Cerebellar nuclear complex (tissue), 1 donor: ENCODE data around the gene CTXN1.
"Not testable (repeated sequence)": the region's sequence is repeated elsewhere in the genome, so short reads cannot be mapped to it uniquely, and the experiment has no call there.

Source experiments
- DNase-seq, 2 experiments: peaks; one replicate each; lab custom pipeline; 2025; lab: John Stamatoyannopoulos, UW

CTXN1 gene

DNA sequence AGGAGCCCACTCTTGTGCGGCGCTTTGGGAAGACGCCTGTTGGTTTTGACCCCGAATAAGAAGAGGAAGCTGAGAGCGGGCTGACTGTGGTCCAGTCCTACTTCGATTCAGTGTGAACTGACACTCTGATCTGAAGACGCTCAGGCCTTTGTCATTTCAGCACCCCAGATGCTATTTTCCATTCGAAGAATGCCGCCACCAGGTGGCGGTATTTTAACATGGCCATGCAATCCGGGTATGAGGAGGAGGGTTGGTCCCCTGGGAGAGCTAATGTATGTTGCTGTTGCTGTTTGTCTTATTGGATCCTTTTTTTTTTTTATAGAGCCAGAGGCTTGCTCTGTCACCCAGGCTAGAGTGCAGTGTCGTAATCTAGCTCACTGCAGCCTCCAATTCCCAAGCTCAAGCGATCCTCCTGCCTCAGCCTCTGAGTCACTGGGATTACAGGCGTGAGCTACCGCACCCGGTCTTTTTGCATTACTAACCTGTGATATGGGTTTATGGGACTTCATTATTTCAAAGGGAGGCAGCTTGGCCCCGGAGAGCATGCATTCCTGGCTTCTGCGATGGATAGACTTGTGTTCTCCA, 18.3 kb upstream of the CTXN1 start:
- DNase-seq = peak in 1 of 2 experiments; percentile 65

DNA sequence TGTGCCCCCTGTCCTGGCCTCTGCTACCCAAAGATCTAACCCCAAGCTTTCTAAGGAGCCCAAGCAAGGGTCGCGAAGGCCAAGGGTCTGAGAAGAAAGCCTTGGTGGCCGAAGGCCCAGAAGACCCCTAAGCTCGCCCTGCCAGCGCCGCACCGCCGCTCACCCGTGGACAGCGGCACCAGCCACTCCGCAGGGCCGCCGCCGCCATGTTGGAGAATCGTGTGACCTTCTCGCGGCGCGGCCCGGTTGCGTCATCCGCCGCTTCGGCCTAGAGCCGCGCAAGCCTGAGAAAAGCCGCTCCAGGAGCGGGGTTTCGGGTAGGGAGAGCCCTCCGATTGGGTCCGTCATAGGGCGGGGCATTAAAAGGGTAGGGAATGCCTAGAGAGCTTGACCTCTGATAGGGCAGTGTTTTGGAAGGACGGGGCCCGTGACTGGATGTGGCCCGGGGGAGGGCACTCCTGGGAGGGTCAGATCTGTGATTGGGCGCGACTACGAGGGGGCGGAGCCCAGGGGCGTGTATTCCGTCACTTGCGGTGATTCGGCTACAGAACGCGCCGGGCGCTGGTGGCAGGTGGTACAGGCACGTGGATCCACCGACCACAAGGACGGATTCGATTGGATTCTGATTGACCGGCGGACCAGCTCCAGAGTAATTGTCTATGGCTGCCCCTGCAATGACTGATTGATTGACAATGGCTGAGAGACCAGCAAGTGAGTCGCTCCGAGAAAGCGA, 17.7 kb upstream of the CTXN1 start, which contains the start of gene TIMM44:
Gene TIMM44, minus strand, starts transcription at position 223 of the 733 bp plus-strand sequence. Its CDS starts 15 bp downstream, at position 208.
- DNase-seq = peak; percentile 99 to 100

- DNase-seq = no peak
Observed at GRCh38 chr19:7942981-7943443, 17.1 kb upstream of the CTXN1 start.

DNA sequence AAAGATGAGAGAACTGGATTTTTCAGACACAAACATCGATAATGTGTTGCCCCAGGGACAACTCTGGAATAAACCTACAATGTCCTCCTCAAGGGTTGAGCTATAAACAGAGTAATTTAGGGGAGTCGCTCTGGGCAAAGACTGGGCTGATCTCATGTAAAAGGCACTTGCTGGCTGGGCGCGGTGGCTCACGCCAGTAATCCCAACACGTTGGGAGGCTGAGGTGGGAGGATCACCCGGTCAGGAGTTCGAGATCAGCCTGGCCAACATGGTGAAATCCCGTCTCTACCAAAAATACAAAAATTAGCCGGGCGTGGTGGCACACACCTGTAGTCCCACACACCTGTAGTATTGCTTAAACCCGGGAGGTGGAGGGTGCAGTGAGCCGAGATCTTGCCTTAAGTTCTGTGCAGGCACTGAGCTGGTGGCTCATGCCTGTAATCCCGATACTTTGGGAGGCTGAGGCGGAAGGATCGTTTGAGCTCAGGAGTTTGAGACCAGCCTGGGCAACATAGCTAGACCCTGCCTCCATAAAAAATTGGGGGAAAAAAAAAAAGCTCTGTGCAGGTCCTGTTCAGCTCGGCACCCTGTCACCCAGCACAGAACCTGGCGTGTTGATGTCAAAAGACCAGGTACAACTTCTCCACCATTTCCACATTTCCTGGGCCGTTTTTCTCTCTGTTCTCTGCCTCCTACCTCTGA, 16.1 kb upstream of the CTXN1 start:
- DNase-seq = no peak

DNA sequence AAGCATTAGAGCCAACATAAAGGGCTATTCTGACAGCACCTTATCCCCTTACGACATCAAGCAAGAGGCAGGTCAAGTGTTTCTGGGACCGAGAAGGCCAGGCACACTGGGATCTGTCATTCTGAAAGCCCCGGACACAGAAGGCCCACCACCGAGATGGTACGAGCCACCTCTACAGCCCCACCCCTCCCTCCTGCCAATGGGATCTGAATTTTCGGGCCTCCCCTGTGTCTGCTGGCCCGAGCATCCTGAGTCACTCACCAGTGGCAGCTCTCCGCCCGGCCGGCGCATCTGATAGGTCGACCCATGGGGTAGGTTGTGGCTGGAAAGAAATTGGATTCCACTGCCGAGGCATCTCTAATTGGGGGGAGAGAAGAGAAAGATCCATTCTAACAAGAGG, 14.9 kb upstream of the CTXN1 start:
- no peak for DNase-seq

DNA sequence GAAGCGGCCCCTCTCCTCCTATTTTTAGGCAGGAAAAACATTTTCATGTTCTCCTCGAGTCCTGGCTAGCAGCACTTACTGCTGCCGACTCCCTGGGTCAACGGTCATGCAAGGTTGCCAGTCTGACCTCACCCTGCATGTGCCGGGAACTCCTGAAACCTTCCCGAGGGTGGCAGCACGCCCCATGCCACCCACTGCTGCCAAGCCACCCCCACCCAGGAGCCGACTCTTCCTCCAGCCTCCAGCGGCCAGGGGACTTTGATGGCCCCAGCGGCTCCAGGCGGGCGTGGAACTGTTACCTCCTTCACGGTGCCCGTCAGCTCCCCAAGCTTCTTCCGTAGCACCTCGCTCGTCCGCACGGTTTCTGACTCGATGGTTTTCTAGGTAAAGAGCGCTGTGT, 8.8 kb upstream of the CTXN1 start:
- DNase-seq = no peak

DNA sequence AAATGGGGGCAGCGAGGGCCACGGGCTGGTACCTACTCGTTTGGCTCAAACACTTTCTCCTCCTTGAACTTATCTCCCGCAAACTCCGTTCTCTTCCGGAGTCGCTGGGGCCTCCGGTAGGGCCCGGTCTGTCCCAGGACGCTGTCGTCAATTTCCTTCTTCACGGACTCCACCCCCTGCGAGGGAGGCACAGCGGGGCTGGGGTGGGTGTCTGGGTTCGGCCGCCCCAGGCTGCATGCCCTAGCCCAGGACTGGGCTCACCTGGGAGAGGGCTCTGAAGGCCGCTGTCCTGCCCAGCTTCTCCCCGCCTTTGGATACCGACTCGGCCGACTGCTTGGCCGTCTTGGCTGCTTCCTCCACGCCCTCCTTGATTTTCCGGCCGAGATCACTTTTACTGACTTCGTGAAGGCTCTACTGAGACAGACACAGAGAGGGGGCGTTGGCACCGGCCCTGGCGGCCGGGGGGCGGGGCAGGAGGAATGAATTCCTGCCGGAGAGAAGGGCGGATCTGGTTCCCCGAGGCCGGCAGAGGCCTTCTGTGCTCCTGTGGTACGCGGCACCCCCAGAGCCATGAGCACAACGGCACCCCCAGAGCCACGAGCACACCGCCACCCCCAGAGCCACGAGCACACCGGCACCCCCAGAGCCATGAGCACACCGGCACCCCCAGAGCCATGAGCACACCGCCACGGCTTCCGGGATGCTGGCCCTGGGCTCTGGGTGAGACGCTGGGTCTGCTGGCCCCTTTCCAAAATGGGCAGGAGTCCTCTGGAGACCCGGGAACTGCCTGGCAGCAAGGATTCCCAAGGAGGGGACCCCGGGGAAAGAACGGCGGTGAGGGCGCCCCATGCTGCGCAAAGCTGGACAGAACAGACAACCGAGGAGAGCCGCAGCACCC, 8.1 kb upstream of the CTXN1 start:
- no peak for DNase-seq

DNA sequence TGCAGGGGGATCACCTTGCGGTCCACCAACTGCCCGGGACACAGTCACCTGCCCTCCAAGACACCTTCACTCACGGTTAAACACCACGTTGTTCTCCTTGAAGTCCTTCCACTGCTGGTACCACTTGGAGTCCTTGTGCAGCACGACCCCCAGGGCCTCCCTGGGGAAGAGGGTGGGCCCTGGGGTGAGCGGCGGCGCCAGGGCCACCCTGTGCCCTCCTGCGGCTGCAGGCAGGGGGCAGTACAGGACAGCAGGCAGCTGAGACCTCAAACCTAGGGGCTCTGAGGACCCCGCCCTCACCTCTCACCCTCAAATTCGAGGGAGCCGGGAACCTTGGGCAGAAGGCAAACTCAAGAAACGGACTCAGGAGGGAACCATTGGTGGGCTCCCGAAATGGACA, 7.5 kb upstream of the CTXN1 start:
- no peak for DNase-seq

DNA sequence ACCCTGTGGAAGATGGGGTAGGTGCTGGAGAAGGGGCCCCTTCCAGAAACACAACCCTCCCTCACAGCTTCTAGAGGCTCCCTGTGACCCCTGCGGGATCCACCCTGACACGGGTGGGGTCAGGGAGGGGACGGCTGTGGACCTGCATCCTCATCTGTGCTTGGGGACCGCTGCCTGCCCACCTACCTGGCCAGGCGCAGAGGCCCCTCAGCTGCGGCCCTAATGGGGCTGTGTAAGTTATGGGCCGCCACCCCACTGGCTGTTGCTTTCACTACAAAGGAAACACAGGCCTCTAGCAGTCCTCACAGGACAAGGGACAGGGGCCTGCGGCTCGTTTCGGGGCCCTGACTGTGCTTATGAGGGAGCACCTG, 7.0 kb upstream of the CTXN1 start:
- no peak for DNase-seq

DNA sequence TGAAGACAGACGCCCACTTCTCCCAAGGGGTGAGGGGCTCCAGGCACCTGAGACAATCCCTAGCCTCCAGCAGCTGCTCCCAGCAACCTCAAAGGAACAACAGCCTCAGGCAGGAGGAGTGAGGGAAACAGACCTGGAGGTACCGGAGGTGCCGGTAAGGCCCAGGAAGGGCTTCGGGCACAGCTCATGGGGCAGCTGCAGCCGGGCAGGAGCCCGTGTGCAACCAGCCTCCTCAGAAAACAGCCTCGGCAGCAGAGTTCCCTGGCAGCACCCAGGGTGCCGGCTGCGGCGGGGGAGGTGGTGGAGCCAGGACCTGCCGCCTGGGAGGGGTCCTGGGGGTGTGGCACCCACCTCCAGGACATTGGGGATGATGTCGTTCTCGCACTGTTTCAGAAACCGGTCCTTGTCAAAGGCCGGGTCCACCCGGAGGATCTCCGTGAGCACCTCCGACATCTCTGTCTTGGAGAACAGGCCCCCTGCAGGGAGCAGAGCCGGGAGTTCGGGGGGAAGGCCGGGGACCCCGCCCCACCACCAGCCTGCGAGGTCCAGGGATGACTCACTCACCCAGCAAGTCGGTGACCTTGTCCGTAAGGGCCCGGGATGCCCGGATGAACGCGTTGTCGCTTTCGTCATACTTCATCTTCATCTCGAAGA, 6.5 kb upstream of the CTXN1 start:
- DNase-seq = no peak

GRCh38 chr19:7931221-7932061, 5.5 kb upstream of the CTXN1 start:
- no peak for DNase-seq

- no peak for DNase-seq
Observed at GRCh38 chr19:7930765-7931164, 4.8 kb upstream of the CTXN1 start.

- not testable (repeated sequence) for DNase-seq
Observed at GRCh38 chr19:7930030-7930429, 4.1 kb upstream of the CTXN1 start.

GRCh38 chr19:7928741-7929701, 3.1 kb upstream of the CTXN1 start:
- no peak for DNase-seq

DNA sequence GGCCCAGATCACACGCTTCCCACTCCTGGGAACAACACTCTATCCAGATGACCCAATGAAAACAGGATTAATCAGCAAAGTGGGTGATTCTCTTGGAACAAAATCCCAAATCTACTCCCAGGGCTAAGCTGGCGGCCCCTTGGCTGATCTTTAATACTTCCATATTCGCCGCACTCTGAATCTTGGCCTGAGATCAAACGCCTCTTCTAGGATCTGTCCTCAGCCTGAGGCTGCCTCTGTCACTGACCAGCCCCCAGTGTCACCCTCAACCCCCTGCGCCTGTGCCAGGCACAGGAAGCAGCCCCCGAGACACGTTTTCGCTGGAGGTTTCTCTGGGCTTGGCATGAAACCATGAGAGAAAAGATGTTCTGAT, 2.4 kb upstream of the CTXN1 start:
- DNase-seq = no peak

DNA sequence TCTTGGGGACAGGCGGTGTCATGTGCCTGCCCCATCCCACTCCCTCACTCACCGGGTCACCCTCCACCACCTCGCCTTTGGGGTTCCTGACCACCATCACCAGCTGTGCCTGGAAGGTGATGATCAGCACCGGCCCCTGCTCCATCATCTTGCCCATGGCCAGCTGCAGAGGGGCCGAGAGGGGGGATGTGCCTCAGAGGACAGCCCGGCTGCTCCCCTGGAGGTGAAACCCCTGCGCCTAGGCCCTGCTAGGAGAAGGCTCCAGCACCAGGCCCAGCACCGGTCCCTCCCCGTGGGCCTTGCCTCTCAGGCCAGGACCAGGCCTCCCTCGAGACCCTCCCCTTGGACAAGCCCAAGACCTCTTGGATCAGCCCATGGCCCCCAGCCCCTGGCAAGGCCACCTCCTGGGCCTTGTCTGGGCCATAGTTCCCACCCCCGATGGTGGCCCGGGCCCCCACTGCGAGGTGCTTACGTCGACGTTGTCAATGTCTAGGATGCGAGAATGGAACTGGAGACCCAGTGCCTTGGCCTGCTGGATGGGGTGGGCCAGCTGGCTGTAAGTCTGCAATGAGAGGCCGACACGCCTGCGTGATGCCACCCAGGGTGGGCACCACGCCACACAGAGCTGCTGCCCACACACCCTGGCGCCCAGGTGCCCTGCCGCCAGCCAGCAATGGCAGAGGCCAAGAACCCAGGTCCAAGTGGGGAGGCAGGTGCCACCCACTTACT, 1.8 kb upstream of the CTXN1 start:
- DNase-seq = no peak

DNA sequence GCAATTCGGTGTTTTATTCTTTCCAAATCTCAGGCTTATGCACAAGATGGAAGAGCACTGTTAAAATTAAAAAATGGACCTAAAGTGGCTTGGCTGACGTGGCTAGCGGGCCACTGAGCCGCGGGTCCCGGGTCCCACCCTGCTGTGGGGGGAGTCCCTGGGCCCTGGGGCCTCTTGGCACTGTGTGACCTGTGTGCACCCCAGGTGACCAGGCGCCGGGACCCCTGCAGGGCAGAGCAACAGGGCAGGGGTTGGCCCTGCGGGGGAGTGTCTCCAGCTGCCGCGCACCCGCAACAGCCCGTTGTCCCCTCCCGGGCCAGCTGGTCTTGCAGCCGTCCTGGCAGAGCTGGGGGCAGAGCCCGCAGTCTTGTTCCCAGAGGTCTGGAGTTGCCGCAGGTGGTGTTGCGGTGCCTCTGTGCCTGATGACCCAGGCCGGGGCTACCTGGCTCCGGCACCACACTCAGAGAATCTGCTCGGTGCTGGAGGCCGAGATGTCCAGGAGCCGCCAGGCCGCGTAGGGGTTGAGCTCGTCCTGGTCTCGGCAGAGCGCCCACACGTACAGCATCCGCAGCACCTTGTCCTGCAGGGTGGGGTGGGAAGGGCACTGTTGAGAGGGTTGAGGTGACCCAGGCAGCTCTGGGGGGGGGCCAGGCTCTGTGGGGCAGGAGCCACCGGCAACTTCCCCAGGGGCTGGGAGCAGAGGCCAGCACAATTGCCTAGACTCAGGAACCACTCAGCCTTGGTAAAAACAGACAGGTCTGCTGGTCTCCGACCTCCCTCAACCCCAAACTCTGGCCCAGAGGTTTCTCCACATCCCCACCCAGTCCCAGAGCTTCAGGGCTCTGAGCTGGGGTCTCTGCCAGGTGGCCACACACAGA, 1.0 kb upstream of the CTXN1 start:
- DNase-seq = no peak
